ENCODE results near the gene FRMPD4. TPM values are rescaled to one million over a fixed set of nuclear protein-coding genes. Genes with fewer than 3 reads are reported as not detected.

The FRMPD4 gene
- polyA plus RNA-seq, 2 of the 4 experiments (the other 2 are of a cell fraction): 0.08 to 0.28 TPM

DNA sequence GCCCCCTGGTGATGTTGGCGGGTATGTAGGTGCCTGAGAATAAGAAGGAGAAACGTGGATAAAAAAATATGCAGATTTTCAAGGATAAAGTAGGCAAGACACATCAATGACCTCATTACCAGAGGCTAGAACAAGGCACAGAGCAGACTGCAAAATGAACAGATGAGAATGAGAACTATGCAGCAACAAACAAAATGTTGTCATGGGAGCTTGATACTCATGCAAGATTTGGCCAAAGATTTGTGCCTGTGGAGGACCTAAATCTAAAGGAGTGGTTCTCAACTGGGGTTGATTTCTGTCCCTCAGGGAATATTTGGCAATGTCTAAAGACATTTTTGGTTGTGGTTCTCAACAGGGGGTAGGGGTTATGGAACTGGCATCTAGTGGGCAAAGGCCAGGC, 177.3 kb downstream of the FRMPD4 start:
- Histone ChIP-seq H3K4me2 (no peak overlapping the region), H3K9me3 (no peaks in the 10 kb centered on the region), H3K4me1 (peaks cover 6% of the 10 kb centered on the region), H3K4me3 (no peak overlapping the region), H3K27ac (no peak overlapping the region; a peak in 1 of 6 replicates)
- FAIRE-seq (no peak), DNase-seq (ENCODE audit: low read depth in 1 of 2, low spot score in 1 of 2) (no peak), ATAC-seq (no peak)
- CTCF ChIA-PET: no interaction called here
- no peak for TF ChIP-seq FOSB (CRISPR knock-in tag; IDR thresholded peaks at IDR 0.05)
- TF ChIP-seq CHD4 (IDR thresholded peaks at IDR 0.05; ENCODE audit: borderline replicate concordance): no peak
- no peak for TF ChIP-seq NR3C1 (IDR thresholded peaks at IDR 0.05)
- TF ChIP-seq FOXS1 (CRISPR knock-in tag; IDR thresholded peaks at IDR 0.05): no peak
- TF ChIP-seq JUN (IDR thresholded peaks at IDR 0.05): no peak
- TF ChIP-seq HOXB13 (CRISPR knock-in tag; IDR thresholded peaks at IDR 0.05; ENCODE audit: low read depth): no peak
- POLR2A ChIA-PET: no interaction called here
- WGBS (ENCODE audit: missing lambda C conversion rate): 73% methylated on average over 2 of the region's 2 CpGs

DNA sequence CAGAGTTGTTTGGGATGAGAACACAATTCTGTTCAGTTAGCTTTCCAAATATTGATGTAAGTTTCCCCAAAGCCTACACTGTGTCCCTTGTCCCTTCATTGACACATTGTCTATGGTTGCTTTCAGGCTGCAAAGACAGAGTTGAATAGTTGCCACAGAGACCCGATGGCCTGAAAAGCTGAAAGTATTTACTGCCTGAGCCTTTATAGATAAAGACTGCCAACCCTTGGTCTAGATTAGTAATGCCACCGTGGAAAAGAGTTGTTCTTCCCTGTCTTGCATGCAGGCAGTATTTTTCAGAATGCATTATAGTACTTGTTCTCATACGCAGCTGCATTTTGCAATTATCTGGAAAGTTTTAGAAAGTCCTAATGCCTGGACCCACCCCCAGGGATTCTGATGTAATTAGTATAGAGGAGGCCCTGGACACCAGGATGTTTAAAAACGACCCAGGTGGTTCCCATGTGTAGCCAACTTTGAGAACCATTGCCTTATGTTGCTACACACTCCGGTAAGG, 180.8 kb downstream of the FRMPD4 start:
- H3K27ac ChIP-seq: no peak overlapping the region
- H3K4me3 ChIP-seq: no peak overlapping the region
- 49% methylated on average over 5 of the region's 5 CpGs for WGBS (ENCODE audit: missing lambda C conversion rate)
- ChIA-PET POLR2A (no interaction called here), CTCF (interaction anchor here (1.1 kb wide), 1 partner anchor 238 kb away, joined by 4 read pairs; no protein-coding TSS in a partner anchor)
- peak in 1 of 2 experiments; percentile 16 for DNase-seq (ENCODE audit: low read depth in 1 of 2, low spot score in 1 of 2)
- H3K4me2 ChIP-seq: no peak overlapping the region
- ATAC-seq: peak; percentile 43 to 51; a peak in 3 of 6 replicates
- H3K9me3 ChIP-seq: no peaks in the 10 kb centered on the region; the same call in 2 of the 3 replicates
- FAIRE-seq: no peak
- no peak for TF ChIP-seq NPAS2 (CRISPR knock-in tag; IDR thresholded peaks at IDR 0.05; ENCODE audit: borderline replicate concordance)
- TF ChIP-seq, protein P1, sequence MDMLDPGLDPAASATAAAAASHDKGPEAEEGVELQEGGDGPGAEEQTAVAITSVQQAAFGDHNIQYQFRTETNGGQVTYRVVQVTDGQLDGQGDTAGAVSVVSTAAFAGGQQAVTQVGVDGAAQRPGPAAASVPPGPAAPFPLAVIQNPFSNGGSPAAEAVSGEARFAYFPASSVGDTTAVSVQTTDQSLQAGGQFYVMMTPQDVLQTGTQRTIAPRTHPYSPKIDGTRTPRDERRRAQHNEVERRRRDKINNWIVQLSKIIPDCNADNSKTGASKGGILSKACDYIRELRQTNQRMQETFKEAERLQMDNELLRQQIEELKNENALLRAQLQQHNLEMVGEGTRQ (IDR thresholded peaks at IDR 0.05): no peak
- peak; percentile 55; the same call in 2 of the 3 replicates for TF ChIP-seq SMC3 (IDR thresholded peaks at IDR 0.05)
- TF ChIP-seq NFE2L2 (conservative IDR thresholded peaks at IDR 0.05; ENCODE audit: low read length): no peak
- TF ChIP-seq, protein P2, sequence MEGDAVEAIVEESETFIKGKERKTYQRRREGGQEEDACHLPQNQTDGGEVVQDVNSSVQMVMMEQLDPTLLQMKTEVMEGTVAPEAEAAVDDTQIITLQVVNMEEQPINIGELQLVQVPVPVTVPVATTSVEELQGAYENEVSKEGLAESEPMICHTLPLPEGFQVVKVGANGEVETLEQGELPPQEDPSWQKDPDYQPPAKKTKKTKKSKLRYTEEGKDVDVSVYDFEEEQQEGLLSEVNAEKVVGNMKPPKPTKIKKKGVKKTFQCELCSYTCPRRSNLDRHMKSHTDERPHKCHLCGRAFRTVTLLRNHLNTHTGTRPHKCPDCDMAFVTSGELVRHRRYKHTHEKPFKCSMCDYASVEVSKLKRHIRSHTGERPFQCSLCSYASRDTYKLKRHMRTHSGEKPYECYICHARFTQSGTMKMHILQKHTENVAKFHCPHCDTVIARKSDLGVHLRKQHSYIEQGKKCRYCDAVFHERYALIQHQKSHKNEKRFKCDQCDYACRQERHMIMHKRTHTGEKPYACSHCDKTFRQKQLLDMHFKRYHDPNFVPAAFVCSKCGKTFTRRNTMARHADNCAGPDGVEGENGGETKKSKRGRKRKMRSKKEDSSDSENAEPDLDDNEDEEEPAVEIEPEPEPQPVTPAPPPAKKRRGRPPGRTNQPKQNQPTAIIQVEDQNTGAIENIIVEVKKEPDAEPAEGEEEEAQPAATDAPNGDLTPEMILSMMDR (IDR thresholded peaks at IDR 0.05): peak; percentile 21; the same call in 1 of the 3 replicates
- peak; percentile 50 to 56 for TF ChIP-seq RAD21 (conservative IDR thresholded peaks at IDR 0.05 in 1 of 2, IDR thresholded peaks at IDR 0.05 in 1 of 2)
- TF ChIP-seq, protein P3, sequence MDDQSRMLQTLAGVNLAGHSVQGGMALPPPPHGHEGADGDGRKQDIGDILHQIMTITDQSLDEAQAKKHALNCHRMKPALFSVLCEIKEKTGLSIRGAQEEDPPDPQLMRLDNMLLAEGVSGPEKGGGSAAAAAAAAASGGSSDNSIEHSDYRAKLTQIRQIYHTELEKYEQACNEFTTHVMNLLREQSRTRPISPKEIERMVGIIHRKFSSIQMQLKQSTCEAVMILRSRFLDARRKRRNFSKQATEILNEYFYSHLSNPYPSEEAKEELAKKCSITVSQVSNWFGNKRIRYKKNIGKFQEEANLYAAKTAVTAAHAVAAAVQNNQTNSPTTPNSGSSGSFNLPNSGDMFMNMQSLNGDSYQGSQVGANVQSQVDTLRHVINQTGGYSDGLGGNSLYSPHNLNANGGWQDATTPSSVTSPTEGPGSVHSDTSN (IDR thresholded peaks at IDR 0.05): no peak
- no peak for TF ChIP-seq GATA3 (IDR thresholded peaks at IDR 0.05; ENCODE audit: borderline replicate concordance)
- TF ChIP-seq FOXS1 (CRISPR knock-in tag; IDR thresholded peaks at IDR 0.05): no peak
- TF ChIP-seq PHF8 (IDR thresholded peaks at IDR 0.05; ENCODE audit: borderline replicate concordance, low read depth): no peak
- no peaks in the 10 kb centered on the region for H3K4me1 ChIP-seq

DNA sequence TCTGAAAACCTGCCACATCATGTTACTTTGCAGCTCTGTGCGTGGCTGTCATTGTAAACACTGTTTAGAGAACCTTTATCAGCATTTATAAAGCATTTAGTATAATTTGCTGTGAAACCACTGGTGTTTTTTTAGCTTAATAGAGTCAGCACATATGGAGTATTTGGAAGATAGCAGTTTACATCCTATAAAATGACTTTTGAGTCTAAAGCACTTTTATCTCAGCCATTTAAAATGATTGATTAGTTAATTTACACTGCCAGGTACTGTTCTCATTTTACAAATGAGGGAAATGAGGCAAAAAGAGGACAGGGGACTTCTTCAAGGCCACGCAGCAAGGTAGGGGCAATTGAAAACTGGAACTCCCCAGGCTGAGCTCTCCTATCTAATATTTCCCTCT, 181.7 kb downstream of the FRMPD4 start:
- ChIA-PET POLR2A (no interaction called here), CTCF (no interaction called here)
- H3K4me3 ChIP-seq: no peak overlapping the region
- no peaks in the 10 kb centered on the region for H3K4me1 ChIP-seq
- H3K4me2 ChIP-seq: no peak overlapping the region
- WGBS (ENCODE audit: missing lambda C conversion rate): 58% methylated on average over 2 of the region's 2 CpGs
- DNase-seq (ENCODE audit: low read depth in 1 of 2, low spot score in 1 of 2) (no peak), ATAC-seq (no peak), FAIRE-seq (no peak)
- no peak overlapping the region for H3K27ac ChIP-seq
- H3K9me3 ChIP-seq: no peaks in the 10 kb centered on the region; the same call in 2 of the 3 replicates
- TF ChIP-seq JUNB (IDR thresholded peaks at IDR 0.05): no peak
- TF ChIP-seq HOXB5 (CRISPR knock-in tag; IDR thresholded peaks at IDR 0.05): no peak
- TF ChIP-seq, protein P4, sequence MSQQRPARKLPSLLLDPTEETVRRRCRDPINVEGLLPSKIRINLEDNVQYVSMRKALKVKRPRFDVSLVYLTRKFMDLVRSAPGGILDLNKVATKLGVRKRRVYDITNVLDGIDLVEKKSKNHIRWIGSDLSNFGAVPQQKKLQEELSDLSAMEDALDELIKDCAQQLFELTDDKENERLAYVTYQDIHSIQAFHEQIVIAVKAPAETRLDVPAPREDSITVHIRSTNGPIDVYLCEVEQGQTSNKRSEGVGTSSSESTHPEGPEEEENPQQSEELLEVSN (IDR thresholded peaks at IDR 0.05; ENCODE audit: borderline replicate concordance, low read depth): no peak
- no peak for TF ChIP-seq ZSCAN20 (CRISPR knock-in tag; IDR thresholded peaks at IDR 0.05)
- no peak for TF ChIP-seq BHLHE40 (IDR thresholded peaks at IDR 0.05; ENCODE audit: low read depth, low read length)
- no peak for TF ChIP-seq EHMT2 (IDR thresholded peaks at IDR 0.05; ENCODE audit: low read depth)
- TF ChIP-seq, protein P5, sequence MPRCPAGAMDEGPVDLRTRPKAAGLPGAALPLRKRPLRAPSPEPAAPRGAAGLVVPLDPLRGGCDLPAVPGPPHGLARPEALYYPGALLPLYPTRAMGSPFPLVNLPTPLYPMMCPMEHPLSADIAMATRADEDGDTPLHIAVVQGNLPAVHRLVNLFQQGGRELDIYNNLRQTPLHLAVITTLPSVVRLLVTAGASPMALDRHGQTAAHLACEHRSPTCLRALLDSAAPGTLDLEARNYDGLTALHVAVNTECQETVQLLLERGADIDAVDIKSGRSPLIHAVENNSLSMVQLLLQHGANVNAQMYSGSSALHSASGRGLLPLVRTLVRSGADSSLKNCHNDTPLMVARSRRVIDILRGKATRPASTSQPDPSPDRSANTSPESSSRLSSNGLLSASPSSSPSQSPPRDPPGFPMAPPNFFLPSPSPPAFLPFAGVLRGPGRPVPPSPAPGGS (IDR thresholded peaks at IDR 0.05): no peak
- TF ChIP-seq, protein P6, sequence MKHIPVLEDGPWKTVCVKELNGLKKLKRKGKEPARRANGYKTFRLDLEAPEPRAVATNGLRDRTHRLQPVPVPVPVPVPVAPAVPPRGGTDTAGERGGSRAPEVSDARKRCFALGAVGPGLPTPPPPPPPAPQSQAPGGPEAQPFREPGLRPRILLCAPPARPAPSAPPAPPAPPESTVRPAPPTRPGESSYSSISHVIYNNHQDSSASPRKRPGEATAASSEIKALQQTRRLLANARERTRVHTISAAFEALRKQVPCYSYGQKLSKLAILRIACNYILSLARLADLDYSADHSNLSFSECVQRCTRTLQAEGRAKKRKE (CRISPR knock-in tag; IDR thresholded peaks at IDR 0.05; ENCODE audit: low read depth): no peak
- TF ChIP-seq, protein P7, sequence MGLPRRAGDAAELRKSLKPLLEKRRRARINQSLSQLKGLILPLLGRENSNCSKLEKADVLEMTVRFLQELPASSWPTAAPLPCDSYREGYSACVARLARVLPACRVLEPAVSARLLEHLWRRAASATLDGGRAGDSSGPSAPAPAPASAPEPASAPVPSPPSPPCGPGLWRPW (IDR thresholded peaks at IDR 0.05): no peak
- no peak for TF ChIP-seq SREBF2 (IDR thresholded peaks at IDR 0.05)
- no peak for TF ChIP-seq HOXB13 (CRISPR knock-in tag; IDR thresholded peaks at IDR 0.05; ENCODE audit: low read depth)
- TF ChIP-seq, protein P1 (IDR thresholded peaks at IDR 0.05): no peak
- TF ChIP-seq MAZ (IDR thresholded peaks at IDR 0.05; ENCODE audit: borderline replicate concordance, low read depth, low read length): no peak
- TF ChIP-seq NPAS2 (CRISPR knock-in tag; IDR thresholded peaks at IDR 0.05; ENCODE audit: borderline replicate concordance): no peak

Measured in A549 (cell line).